ENCODE measurements around the gene DFFB. TPM values are rescaled to one million over a fixed set of nuclear protein-coding genes. Genes with fewer than 3 reads are reported as not detected.

The DFFB gene
- total RNA-seq, 3 donors from 2014 or later (not counting 1 experiment from before 2014, with no cell fraction given) = 18.3 to 27.8 (median 18.5) TPM

- no peak for DNase-seq
- WGBS (ENCODE audit: insufficient coverage) = 92% methylated on average over 38 of the region's 38 CpGs
- no peaks in the 10 kb centered on the region for H3K27me3 ChIP-seq (ENCODE audit: control insufficient read depth, insufficient read depth, low read length)
- Mint-ChIP-seq H3K27me3 (ENCODE audit: low read depth in 2 of 2) (no peaks in the 10 kb centered on the region), H3K9me3 (no peaks in the 10 kb centered on the region), H3K36me3 (no peaks in the 10 kb centered on the region), H3K4me1 (no peaks in the 10 kb centered on the region), H3K27ac (no peak overlapping the region), H3K4me3 (no peak overlapping the region)
- no peak for ATAC-seq
- no peak for TF ChIP-seq CTCF (IDR thresholded peaks at IDR 0.05)
- H3K36me3 ChIP-seq (ENCODE audit: control insufficient read depth, insufficient read depth, low read length) = peaks cover 27% of the 10 kb centered on the region
- intact Hi-C loops (cut with micrococcal nuclease) = no loop called here
- no peak overlapping the region for H3K27ac ChIP-seq (ENCODE audit: low read length)
- H3K4me1 ChIP-seq (ENCODE audit: control insufficient read depth, insufficient read depth, low read length) = no peaks in the 10 kb centered on the region
- no peaks in the 10 kb centered on the region for H3K9me3 ChIP-seq (ENCODE audit: control insufficient read depth, insufficient read depth, low read length)
- H3K4me3 ChIP-seq (ENCODE audit: low read length) = no peak overlapping the region
These were observed 40.7 kb upstream of the DFFB start for GRCh38 chr1:3816331-3817137.

GRCh38 chr1:3817138-3817740 lies 40.0 kb upstream of the DFFB start:
- no peak for DNase-seq
- no peaks in the 10 kb centered on the region for H3K9me3 Mint-ChIP-seq
- no peak for TF ChIP-seq CTCF (IDR thresholded peaks at IDR 0.05)
- 98% methylated on average over 17 of the region's 17 CpGs for WGBS (ENCODE audit: insufficient coverage)
- H3K27ac Mint-ChIP-seq = no peak overlapping the region
- Histone ChIP-seq H3K9me3 (ENCODE audit: control insufficient read depth, insufficient read depth, low read length) (no peaks in the 10 kb centered on the region), H3K4me3 (ENCODE audit: low read length) (no peak overlapping the region), H3K27ac (ENCODE audit: low read length) (no peak overlapping the region), H3K36me3 (ENCODE audit: control insufficient read depth, insufficient read depth, low read length) (peaks cover 33% of the 10 kb centered on the region), H3K4me1 (ENCODE audit: control insufficient read depth, insufficient read depth, low read length) (no peaks in the 10 kb centered on the region), H3K27me3 (ENCODE audit: control insufficient read depth, insufficient read depth, low read length) (no peaks in the 10 kb centered on the region)
- H3K4me1 Mint-ChIP-seq = no peaks in the 10 kb centered on the region
- H3K27me3 Mint-ChIP-seq (ENCODE audit: low read depth in 2 of 2) = no peaks in the 10 kb centered on the region
- no peak overlapping the region for H3K4me3 Mint-ChIP-seq
- intact Hi-C loops (cut with micrococcal nuclease) = no loop called here
- H3K36me3 Mint-ChIP-seq = no peaks in the 10 kb centered on the region
- ATAC-seq = no peak

GRCh38 chr1:3817821-3818597 lies 39.3 kb upstream of the DFFB start:
- WGBS (ENCODE audit: insufficient coverage) = 95% methylated on average over 28 of the region's 28 CpGs
- intact Hi-C loops (cut with micrococcal nuclease) = no loop called here

More at GRCh38 chr1:3817821-3818597, 39.3 kb upstream of the DFFB start:
- peak overlapping the region in 1 of 2 donors; percentile 14 for H3K27ac Mint-ChIP-seq
- H3K4me1 Mint-ChIP-seq = no peaks in the 10 kb centered on the region
- ATAC-seq (no peak), DNase-seq (no peak)
- Histone ChIP-seq H3K27ac (ENCODE audit: low read length) (no peak overlapping the region), H3K9me3 (ENCODE audit: control insufficient read depth, insufficient read depth, low read length) (no peaks in the 10 kb centered on the region), H3K4me3 (ENCODE audit: low read length) (no peak overlapping the region), H3K27me3 (ENCODE audit: control insufficient read depth, insufficient read depth, low read length) (no peaks in the 10 kb centered on the region), H3K4me1 (ENCODE audit: control insufficient read depth, insufficient read depth, low read length) (no peaks in the 10 kb centered on the region), H3K36me3 (ENCODE audit: control insufficient read depth, insufficient read depth, low read length) (peaks cover 40% of the 10 kb centered on the region)
- H3K27me3 Mint-ChIP-seq (ENCODE audit: low read depth in 2 of 2) = no peaks in the 10 kb centered on the region
- TF ChIP-seq CTCF (IDR thresholded peaks at IDR 0.05) = no peak
- no peak overlapping the region for H3K4me3 Mint-ChIP-seq
- no peaks in the 10 kb centered on the region for H3K36me3 Mint-ChIP-seq
- no peaks in the 10 kb centered on the region for H3K9me3 Mint-ChIP-seq

All from natural killer cell (primary cell).